ENCODE data around the gene LYPD6.

DNA sequence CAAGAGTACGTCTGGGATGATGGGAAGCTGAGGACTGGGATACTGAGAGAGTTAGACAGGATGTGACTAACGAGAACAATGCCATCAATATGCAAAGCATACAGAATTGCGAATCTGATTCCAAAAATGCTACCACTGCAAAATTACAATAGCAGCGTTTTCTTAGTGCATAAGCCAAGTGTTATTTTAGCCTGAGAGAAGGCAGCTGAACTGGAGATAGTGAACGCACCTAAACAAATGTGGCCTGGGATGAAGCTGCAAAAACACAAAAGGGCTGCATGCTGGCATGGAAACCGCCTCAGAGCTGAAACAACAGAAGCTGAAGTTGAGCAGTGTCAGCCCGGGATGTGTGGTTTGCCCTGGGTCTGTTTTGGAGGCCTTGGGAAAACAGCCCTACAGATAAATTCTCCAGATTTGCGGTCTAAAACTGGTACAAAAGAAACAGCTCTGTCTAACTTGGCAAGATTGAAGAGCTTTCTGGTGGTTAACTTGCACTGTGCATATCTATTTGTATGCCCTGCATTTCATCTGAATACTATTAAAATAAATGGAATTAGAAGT is 45.5 kb downstream of the LYPD6 start:
- TF ChIP-seq, protein P1, sequence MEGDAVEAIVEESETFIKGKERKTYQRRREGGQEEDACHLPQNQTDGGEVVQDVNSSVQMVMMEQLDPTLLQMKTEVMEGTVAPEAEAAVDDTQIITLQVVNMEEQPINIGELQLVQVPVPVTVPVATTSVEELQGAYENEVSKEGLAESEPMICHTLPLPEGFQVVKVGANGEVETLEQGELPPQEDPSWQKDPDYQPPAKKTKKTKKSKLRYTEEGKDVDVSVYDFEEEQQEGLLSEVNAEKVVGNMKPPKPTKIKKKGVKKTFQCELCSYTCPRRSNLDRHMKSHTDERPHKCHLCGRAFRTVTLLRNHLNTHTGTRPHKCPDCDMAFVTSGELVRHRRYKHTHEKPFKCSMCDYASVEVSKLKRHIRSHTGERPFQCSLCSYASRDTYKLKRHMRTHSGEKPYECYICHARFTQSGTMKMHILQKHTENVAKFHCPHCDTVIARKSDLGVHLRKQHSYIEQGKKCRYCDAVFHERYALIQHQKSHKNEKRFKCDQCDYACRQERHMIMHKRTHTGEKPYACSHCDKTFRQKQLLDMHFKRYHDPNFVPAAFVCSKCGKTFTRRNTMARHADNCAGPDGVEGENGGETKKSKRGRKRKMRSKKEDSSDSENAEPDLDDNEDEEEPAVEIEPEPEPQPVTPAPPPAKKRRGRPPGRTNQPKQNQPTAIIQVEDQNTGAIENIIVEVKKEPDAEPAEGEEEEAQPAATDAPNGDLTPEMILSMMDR (IDR thresholded peaks at IDR 0.05), result no peak
- no peak for TF ChIP-seq POLR2A (IDR thresholded peaks at IDR 0.05)
